ENCODE data around the gene METTL23.
A peak's percentile ranks its signal among the peaks of the same experiment; 100 is the strongest.
"Not testable (repeated sequence)": the region's sequence is repeated elsewhere in the genome, so short reads cannot be mapped to it uniquely, and the experiment has no call there.

METTL23 gene

DNA sequence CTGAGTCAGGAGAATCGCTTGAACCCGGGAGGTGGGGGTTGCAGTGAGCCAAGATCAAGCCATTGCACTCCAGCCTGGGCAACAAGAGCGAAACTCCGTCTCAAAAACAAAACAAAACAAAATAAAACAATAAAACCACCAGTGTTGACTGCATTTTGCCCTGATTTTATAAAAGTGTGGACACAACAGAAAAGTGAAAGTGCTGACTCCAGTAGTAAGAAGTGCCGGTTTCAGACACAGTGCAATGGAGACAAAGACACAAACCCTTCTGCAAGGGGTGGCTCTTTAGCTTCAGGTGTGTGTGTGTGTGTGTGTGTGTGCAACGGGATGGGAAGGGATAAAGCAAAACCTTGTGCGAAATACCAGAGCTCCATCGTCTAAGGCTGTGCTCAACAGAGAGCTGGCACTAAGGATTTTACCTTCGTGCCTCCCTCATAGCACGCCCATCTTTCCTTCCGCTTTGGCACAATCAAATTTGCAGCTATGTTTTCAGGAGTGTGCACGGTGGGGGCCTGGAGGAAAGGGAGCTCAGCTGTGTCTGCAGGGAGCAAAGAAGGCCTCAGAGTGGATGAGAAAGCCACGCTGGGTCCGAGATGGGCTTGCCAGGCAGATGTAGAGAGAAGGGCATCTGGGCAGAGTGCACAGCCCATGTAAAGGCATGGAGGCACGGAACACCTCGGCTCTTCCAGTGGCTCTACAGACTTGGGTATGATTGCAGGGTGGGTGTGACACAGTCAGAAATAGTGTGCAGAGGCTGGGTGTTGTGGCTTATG, 31.4 kb upstream of the METTL23 start:
- no peak for DNase-seq (ENCODE audit: low read depth)

DNA sequence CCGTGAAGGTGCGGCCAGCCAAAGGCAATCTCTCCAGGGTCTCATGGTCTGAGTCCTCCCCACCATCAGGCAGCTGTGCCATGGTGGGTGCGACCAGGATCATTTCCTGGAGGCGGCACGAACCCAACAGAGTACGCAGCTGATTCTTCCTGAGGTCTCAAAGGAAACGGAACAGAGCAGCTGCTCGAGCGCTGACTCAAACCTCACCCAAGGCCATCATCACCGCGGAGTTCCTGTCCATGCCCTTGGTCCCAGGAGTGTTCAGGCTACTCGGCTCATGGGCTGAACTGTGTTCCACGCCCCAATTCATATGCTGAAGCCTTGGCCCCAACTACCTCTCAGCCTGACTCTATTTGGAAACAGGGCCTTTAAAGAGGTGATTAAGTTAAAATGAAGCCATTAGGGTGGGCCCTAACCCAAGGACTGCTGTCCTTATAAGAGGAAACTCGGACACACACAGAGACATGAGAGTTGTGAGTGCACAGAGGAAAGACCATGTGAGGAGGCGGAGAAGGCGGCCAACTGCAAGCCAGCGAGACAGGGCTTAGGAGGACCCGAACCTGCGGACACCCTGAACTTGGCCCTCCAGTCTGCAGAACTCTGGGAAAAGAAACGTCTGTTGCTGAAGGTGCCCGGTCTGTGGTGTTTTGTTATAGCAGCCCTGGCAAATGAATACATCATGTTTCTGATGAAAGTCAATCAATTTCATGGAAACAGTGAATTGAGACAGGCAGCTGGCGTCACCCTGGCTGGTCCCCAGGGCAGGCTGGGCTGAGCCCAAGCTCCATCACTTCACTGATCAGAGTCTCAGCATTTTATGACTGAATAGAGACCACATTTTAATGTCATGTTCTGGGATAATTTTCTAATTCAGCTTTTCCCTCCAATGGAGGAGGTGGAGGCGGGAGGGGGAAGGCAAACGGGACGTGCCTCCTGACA, 29.6 kb upstream of the METTL23 start:
- DNase-seq (ENCODE audit: low read depth), result no peak

DNA sequence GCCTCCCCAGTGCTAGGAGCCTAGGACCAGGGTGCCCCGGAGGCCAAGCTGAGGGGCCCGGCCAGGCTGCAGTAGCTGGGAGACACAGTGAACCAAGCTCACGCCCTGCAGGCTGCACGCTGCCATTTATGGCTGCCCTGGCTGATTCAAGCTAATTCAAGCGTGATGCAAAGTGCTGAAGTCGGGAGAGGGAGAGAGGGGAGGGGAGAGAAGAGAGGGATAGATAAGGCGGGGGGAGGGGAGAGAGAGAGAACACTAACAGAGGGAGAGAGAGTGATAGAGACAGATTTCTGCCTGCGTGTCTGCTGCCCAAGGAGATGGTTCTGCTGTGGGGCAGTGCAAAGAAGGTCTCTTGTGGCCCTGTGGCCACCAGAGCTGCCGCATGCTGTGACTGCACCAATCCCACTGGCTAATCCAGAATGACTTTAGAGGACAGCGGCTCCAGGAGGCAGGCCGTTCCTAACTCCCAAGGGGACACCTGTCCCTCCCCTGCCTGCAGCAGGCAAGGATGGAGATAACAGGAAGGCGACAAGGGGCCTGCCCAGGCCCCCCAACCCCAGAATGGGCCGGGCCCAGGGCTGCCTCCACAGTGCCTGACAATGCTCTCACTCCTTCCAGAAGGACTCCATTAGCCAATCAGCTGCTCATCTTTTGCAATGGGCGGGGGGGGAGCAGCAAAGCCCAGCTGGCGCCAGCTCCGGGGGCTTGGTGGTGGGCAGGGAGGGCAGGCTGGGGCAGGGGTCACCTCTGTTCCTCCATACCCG, 28.8 kb upstream of the METTL23 start:
- no peak for DNase-seq (ENCODE audit: low read depth)

DNA sequence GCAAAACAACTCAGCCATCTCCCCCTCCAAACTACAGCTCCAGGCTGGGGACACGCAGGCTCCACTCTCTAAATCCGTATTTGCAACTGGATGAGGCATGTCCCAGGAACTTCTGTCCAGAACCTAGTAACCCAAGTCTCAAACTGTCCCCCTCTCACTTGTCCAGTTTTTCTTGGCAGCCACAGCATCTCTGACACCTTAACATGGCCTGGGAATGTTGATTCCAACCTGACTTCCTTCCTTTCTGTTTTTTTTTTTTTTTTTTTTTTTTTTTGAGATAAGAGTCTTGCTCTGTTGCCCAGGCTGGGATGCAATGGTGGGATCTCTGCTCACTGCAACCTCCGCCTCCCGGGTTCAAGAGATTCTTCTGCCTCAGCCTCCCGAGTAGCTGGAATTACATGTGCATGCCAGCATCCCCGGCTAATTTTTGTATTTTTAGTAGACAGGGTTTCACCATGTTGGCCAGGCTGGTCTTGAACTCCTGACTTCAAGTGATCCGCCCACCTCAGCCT, 28.1 kb upstream of the METTL23 start:
- not testable (repeated sequence) for DNase-seq (ENCODE audit: low read depth)

DNA sequence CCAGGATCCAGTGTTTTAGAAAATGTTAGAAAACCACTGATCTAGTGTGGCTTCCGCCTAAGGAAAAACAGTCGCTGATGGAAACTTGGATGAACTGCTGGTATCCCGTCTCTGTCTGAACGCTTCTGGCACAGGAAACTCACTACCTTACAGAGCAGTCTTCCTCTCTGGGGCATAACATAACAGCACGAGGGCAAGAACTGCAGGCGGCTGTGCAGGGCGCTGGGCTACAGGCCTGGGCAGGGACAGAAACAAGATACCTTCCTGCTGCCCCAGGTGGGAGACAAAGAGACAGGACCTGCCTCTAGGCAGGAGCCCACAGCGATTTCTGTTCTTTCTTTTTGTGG, 26.4 kb upstream of the METTL23 start:
- no peak for DNase-seq (ENCODE audit: low read depth)

DNA sequence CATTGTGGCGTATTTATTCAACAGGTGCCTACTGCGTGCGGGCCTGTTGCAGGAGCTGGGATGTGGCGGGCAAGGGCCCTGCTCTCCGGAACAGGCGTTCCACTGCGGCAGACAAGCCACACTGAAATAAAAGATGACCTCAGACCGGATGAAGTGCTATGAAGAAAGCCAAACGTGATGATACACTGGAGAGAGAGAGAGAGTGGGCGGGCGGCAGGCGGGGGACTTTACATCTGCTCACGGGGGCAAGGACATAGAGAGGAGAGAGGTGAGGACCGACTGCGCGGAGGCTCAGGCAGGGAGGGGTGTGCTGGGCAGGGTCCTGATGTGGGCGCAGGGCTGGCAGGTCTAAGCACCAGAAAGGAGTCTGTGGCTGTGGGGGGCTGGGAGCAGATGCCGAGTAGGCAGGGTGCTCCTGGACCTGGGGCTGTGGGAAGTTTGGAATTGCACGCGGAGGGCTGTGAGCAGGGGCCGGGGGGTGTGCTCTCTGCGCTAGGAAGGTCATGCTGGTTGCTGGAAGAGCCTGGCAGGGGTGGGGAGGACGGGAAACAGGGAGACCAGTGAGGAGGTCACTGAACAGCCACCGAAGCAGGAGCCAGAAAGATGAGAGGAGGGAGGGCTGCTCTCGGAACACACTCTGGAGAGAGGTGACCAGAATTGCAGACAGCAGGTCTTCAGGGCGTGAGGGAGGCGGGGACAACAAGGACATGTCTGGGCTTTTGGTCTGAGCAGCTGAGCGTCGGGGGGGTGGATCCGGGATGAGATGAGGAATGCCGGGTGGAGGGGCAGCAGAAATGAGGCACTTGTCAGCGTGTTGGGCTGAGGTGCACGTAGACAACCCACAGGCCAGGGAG, 25.8 kb upstream of the METTL23 start:
- no peak for DNase-seq (ENCODE audit: low read depth)

DNA sequence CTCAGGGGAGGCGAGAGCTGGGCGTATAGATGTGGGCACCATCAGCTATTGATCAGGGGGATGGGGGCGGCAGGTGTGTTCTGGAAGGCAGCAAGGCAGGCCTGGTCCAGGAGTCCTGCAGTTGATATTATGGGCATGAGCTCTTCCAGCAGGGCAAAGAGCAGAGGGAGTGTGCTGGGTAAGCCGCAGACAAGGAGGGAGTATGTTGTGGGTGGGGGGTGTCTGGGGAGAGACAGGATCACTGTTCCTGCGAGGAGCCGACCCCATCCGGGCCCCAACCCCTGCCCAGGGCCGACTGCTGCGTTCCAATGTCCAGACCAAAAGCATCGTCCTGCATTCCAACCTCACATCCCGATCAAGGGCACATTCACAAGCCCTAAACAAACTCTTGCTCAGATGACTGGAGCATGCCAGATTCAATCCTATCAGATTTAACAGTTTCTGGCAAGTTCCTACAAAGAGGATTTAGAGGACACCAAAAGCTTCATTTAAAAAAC, 25.1 kb upstream of the METTL23 start:
- no peak for DNase-seq (ENCODE audit: low read depth)

DNA sequence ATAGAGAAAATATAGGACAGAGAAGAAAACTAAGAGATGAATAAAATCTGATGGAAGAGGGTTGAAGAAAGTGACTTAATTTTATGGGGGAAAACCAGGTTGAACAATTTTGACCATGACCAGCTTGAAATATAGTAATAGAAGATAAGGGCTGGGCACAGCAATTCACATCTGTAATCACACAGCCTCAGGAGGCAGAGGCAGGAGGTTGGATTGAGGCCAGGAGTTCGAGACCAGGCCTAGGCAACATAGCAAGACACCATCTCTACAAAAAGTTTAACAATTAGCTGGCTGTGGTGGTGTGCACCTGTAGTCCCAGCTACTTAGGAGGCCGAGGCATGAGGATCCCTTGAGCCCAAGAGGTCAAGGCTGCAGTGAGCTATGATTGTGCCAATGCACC, 24.6 kb upstream of the METTL23 start:
- DNase-seq (ENCODE audit: low read depth), result no peak

DNA sequence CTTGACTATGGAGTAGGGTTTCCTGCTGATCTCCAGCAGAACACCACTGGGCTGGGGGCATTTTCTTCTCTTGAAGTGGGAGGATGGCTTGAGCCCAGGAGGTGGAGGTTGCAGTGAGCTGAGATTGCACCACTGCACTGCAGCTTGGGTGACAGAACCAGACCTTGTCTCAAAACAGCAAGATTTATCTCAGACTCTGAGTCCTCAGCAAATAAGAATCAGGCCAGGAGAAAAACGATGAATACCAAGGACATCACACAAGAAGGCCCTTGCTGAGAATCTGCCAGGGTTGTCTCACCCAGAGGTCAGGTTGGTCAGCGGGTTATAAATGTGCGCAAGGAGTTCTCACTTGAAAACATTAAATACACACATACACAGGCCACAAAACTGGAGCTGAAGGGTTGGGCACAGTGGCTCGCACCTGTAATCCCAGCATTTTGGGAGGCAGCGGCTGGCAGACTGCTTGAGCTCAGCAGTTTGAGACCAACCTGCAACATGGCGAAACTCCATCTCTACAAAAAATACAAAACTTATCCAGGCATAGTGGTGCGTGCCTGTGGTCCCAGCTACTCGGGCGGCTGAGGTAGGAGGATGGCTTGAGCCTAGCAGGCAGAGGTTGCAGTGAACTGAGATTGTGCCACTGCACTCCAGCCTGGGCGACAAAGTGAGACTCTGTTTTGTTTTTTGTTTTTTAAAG, 23.6 kb upstream of the METTL23 start:
- no peak for DNase-seq (ENCODE audit: low read depth)

DNA sequence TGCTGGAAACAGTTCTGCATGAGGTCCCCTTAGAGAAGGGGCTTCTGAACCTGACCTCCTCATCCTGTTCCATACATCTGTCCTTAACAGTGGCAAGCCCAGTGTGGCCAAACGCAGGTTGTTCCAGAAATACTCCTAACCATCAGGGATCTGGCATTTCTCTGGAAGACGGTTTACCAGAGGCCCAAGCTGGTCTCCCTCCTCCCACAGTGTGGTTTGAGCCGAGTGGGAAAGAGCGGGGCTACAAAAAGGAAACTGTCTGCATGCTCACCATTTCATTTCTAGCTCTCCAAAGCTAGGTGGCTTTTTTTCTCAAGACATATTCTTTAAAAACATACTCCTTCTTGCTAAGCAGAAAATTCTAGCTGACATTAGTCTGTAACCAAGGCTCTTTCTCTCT, 21.8 kb upstream of the METTL23 start:
- no peak for DNase-seq (ENCODE audit: low read depth)

DNA sequence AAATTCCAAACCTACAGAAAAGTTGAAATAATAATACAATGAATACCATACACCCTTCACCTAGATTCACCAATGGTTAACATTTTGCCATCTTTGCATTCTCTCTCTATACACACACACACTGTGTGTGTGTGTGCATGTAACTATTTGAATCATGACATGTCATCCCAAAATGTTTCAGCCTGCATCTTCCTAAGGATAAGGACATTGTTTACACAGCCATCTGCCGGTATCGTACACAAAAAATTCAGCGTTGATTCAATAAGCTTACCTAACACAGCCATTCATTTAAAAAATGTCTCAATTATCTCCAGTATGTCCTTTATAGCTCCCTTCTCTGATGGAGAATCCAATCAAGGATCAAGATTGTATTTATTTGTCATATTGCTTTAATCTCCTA, 19.8 kb upstream of the METTL23 start:
- no peak for DNase-seq (ENCODE audit: low read depth)

DNA sequence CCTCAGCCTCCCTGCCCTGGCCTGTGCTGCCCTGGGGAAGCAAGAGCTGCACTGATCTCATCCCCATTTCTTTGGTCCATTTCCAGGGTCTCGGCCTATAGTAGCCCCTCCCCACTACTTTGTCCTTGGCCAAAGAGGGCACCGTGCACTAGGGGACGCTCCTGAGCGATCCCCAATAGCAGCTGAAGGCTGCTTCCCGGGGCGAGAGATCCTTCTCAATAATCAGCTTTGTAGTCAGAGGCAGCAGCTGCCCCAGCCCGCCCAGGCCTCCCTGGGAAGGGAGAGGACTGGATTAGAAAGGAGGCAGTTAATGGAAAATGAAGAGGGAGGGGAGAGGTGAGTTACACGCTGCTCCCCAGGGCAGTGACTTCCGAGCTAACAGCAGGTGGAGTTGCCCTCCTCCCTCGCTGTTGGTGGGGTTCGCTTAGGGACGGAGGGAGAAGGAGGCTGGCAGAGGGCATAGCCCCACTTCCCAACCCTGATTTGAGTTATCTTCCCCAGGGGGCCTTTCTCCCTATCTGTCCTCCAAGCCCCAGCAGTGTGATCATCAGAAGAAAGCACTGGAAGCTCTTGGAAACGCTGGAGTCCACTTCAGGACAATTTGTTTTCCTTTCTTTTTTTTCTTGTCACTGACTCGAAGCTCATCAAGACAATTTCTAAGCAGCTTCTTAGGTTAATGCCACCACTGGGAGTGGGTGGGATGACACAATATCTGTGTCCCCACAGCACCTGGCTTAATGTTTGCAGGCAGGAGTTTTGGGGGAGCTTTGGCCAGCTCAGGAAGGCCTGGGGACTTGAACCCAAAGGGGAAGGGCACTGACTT, 18.4 kb upstream of the METTL23 start:
- DNase-seq (ENCODE audit: low read depth), result no peak

DNA sequence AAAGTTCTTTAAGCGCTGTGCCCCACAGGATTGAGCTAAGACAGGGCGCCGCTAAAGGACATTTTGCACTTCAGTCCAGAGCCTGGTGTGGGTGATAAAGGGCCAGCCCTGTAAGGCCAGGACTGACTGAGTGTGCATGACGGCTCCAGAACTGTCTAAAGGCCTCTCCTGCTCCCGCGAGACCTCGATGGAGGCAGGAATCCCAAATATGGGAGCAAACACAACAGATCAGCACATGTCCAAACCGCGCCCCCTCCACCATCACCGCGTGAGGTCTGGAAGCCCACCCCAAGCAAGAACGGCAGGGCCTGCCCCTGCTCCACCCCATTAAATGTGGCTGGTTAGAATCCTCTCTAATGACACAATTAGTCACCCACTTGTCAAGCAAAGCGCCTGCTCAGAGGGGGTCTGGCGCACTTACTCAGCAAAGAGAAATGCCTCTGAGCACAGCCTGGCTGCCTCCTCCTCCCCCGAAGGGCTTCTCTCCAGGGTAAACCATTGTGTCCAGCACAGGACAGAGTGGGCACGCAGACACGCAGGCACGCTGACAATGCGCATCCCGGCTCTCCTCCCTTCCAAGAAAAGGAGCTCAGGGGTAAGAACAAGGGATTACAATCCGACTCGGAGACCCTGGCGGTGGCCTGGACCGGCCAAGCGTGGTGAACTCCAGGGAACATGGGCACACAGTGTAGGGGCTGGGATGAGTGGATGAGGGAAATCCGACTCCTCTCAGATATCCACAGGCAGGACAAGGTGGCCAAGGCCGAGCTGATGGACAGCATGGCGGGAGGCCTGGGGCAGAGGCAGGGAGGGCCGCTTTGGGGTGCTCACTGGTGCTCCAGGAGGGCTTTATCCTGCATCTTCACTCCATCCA, 17.3 kb upstream of the METTL23 start:
- no peak for DNase-seq (ENCODE audit: low read depth)

DNA sequence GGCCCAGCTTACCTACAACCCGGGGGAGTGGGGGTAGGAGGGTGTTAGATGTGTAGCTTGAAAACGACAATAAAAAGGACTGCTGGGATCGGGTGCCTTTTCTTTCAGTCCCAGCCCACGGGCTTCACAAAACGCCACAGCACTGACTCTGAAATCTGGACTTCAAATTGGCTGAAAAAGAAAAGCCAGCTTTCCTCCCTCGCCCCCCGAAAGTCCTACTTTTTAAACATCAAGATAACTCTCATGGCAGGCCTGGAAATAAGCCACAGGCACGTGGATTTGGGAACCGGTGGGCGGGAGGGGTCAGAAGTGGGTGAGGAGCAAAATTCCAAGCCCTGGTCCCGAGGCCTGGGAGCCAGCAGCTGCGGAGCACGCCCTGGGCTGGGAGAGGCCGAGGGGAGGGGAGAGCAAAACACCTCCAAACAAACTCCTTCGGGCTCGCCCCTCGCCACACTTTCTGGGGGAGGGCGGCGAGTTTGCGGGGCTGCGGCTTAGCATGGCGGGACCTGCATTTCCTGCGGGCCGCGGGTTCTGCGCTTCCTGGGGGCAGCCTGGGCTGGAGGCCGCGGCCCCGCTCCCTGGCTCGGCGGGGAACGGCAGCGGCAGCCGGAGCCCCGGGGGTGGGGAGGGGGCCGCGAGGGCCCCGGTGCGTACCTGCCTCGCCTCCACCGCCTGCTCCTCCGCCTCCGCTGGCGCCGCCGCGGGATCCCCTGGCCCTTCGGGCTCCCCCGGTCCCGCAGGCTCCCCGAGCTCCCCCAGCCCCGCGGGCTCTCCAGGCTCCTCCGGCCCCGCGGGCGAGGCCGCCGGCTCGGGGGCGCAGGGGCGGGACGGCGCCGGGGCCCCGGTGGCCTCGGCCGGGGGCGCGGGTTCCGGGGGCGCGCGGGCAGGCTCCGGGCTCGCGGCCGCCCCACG, 16.4 kb upstream of the METTL23 start:
- DNase-seq (ENCODE audit: low read depth), result not testable (repeated sequence)

DNA sequence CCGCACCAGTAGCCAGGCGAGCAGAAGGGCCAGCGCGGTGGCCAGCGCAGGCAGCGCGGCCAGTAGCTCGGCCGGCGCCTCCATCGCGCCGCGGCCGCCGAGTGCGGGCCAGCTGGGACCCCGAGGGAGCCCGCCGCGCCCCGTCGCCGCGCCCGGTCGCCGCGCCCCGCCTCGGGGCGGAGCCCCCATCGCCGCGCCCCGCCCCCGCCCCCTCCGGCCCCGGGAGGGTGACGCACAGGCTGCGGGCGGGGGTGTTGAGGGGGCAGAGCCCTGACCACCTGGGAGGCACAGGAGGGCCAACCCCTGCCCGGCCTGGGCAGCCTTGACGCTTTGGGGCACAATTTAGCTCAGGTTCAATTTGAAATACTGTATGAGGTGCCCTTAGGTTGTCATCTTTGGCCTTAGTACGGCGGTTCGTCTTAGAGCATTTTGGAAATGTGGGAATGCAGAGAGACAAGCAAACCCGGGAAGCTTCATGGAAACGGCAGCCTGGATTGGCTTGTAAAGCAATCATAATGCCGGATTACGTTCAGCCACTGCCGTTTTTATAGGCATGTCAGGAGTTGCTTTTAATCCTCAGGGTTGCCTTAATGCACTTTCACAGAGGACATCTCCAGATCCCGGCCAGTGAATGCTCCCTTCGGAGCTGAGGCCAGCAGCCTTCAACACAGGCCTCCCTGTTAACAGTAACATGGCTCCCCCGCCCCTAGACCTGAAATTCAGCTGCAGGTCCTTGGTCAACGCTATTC, 15.6 kb upstream of the METTL23 start, which contains the start of gene MXRA7:
TSS of gene MXRA7 (minus strand) at position 103 of the 749 bp plus-strand sequence. CDS start at position 84, 19 bp downstream.
- DNase-seq (ENCODE audit: low read depth), result peak; percentile 42

DNA sequence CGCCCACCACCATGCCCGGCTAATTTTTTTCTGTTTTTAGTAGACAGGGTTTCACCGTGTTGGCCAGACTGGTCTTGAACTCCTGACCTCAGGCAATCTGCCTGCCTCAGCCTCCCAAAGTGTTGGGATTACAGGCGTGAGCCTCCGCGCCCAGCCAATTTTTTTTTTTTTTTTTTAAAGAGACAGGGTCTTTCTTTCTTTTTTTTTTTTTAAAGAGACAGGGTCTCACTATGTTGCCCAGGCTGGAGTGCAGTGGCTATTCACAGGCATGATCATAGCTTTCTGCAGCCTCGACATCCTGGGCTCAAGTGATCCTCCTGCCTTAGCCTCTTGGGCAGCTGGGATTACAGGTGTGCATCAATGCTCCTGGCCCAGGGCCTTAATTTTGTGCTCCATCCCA, 14.3 kb upstream of the METTL23 start:
- not testable (repeated sequence) for DNase-seq (ENCODE audit: low read depth)

DNA sequence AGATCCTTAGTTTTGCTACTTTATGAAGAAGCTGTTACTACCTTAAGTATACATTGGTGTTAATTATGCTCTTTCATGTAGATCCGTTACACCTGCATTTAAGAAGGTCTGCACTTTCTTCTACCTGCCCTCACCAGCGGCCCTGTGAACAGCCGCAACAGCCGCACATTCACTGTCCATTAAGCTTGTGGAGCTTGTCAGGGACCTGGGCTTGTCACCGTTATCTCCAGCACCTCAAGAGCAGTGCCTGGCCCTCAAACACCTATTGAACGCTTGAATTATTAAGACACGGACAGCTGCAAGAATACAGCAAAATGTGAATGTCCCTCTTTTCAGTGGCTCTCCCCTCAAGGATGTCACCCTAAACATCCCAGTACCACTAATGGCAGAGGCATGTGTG, 12.9 kb upstream of the METTL23 start:
- no peak for DNase-seq (ENCODE audit: low read depth)
